DOHH2 (cell line): Measurements from ENCODE around the gene JAG2.
"Not testable (repeated sequence)": the region's sequence is repeated elsewhere in the genome, so short reads cannot be mapped to it uniquely, and the experiment has no call there.

Experiments
- H3F3A ChIP-seq: fragments of 200-600 bp; sonication (generic), shearing (Covaris generic); 2 replicates; pipeline ENCODE4 v1.6.0; 2016; ENCODE audit warnings: antibody characterized with exemption, mild to moderate bottlenecking; ENCODE audit not compliant: control insufficient read depth, insufficient read depth
- H3K27ac ChIP-seq: fragments of 200-600 bp; sonication (generic); 2 replicates; pipeline ENCODE4 v1.5.1; 2014; ENCODE audit warnings: low read depth, mild to moderate bottlenecking, low read length, moderate library complexity
- H3K27me3 ChIP-seq: fragments of 200-600 bp; sonication (generic); 2 replicates; pipeline ENCODE4 v1.6.1; 2014; ENCODE audit warnings: mild to moderate bottlenecking, low read length, mixed read lengths; ENCODE audit not compliant: control insufficient read depth
- H3K36me3 ChIP-seq: fragments of 200-600 bp; sonication (generic); 2 replicates; pipeline ENCODE4 v1.6.1; 2014; ENCODE audit warnings: mild to moderate bottlenecking, low read length, moderate library complexity, mixed read lengths; ENCODE audit not compliant: control insufficient read depth
- H3K4me1 ChIP-seq: fragments of 200-600 bp; sonication (generic); 2 replicates; pipeline ENCODE4 v1.6.1; 2014; ENCODE audit warnings: mild to moderate bottlenecking, low read length, mixed read lengths; ENCODE audit not compliant: control insufficient read depth
- H3K4me2 ChIP-seq: fragments of 200-600 bp; sonication (generic); 2 replicates; pipeline ENCODE4 v1.6.0; 2014; ENCODE audit warnings: mild to moderate bottlenecking, low read length, moderate library complexity
- H3K4me3 ChIP-seq: fragments of 200-600 bp; sonication (generic); 2 replicates; pipeline ENCODE4 v1.5.1; 2014; ENCODE audit warnings: mild to moderate bottlenecking, low read length, mixed read lengths
- H3K79me2 ChIP-seq: fragments of 200-600 bp; sonication (generic); 2 replicates; pipeline ENCODE4 v1.6.1; 2014; ENCODE audit warnings: mild to moderate bottlenecking, low read length, mixed read lengths; ENCODE audit not compliant: control insufficient read depth
- H3K9me2 ChIP-seq: fragments of 200-600 bp; sonication (generic); replicated peaks from 2 replicates; pipeline ENCODE4 v1.6.1; 2014; ENCODE audit warnings: mild to moderate bottlenecking, low read length, mixed read lengths; ENCODE audit not compliant: control insufficient read depth
- H3K9me3 ChIP-seq: fragments of 200-600 bp; sonication (generic); 2 replicates; pipeline ENCODE4 v1.6.1; 2014; ENCODE audit warnings: antibody characterized with exemption, low read length, mixed read lengths; ENCODE audit not compliant: control insufficient read depth, insufficient read depth
- H4K20me1 ChIP-seq: fragments of 200-600 bp; sonication (generic); 2 replicates; pipeline ENCODE4 v1.6.0; 2014; ENCODE audit warnings: low read depth, mild to moderate bottlenecking, antibody characterized with exemption, low read length, moderate library complexity; ENCODE audit not compliant: control insufficient read depth, insufficient read depth
- CTCF ChIP-seq: fragments of 200-600 bp; sonication (generic); IDR thresholded peaks from one replicate; pipeline ENCODE4 v1.5.1; 2014; ENCODE audit warnings: antibody characterized with exemption, mild to moderate bottlenecking, low read depth, low read length; ENCODE audit not compliant: poor library complexity, severe bottlenecking
- EZH2phosphoT487 ChIP-seq: fragments of 200-600 bp; sonication (generic); IDR thresholded peaks from 2 replicates; pipeline ENCODE4 v1.6.1; 2017; ENCODE audit warnings: borderline replicate concordance, mild to moderate bottlenecking, antibody characterized with exemption, low read length, moderate library complexity, mixed read lengths

Gene JAG2

GRCh38 chr14:105117257-105117646, 51.3 kb downstream of the JAG2 start:
- H3K9me3 ChIP-seq, result peaks cover 3% of the 10 kb centered on the region
- TF ChIP-seq CTCF (no peak), EZH2phosphoT487 (no peak)
- H3K4me3 ChIP-seq, result no peak overlapping the region
- no peak overlapping the region for H3K27ac ChIP-seq
- no peak overlapping the region for H3K4me2 ChIP-seq
- H3K9me2 ChIP-seq, result no peaks in the 10 kb centered on the region
- H4K20me1 ChIP-seq, result no peaks in the 10 kb centered on the region
- H3K27me3 ChIP-seq, result peaks cover 24% of the 10 kb centered on the region; the same call in 1 of the 2 replicates
- no peaks in the 10 kb centered on the region for H3K4me1 ChIP-seq
- no peaks in the 10 kb centered on the region for H3F3A ChIP-seq
- no peaks in the 10 kb centered on the region for H3K79me2 ChIP-seq
- no peaks in the 10 kb centered on the region for H3K36me3 ChIP-seq

DNA sequence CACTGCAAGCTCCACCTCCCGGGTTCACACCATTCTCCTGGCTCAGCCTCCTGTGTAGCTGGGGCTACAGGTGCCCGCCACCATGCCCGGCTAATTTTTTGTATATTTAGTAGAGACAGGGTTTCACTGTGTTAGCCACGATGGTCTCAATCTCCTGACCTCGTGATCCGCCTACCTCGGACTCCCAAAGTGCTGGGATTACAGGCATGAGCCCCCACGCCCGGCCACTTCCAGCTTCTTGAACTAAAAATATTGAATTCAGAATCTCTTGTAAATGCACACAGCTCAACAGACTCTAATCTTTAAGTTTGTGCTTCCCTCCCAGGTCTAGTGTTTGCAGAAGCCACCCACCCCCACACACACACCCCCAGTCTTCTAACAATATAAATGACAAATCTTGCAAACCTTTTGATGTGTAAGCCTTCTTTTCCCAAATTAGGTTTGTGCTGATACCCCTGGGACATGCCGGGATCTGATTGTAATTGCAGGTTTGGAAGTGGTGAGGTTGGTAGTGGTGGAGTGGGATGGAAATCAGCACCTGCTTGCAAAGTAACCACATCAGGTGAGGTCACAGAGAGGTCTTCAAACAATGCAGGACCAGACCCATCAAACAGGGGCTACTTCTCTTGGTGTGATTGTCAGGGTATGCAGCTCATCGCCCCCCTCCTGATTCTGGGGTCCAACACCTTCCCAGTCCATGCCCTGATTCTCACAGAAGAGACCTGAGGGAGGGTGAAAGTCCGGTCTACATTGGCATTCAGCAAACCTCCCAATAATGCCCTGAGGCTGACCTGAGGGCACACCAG, 51.9 kb downstream of the JAG2 start:
- no peaks in the 10 kb centered on the region for H3K4me1 ChIP-seq
- no peaks in the 10 kb centered on the region for H3K79me2 ChIP-seq
- H3K27ac ChIP-seq, result no peak overlapping the region
- no peak overlapping the region for H3K4me3 ChIP-seq
- no peaks in the 10 kb centered on the region for H3K9me2 ChIP-seq
- H4K20me1 ChIP-seq, result no peaks in the 10 kb centered on the region
- no peak for TF ChIP-seq EZH2phosphoT487
- no peak for TF ChIP-seq CTCF
- H3K9me3 ChIP-seq, result no peaks in the 10 kb centered on the region
- H3K4me2 ChIP-seq, result no peak overlapping the region
- H3K27me3 ChIP-seq, result peaks cover 21% of the 10 kb centered on the region; the same call in 1 of the 2 replicates
- H3K36me3 ChIP-seq, result no peaks in the 10 kb centered on the region
- no peaks in the 10 kb centered on the region for H3F3A ChIP-seq

DNA sequence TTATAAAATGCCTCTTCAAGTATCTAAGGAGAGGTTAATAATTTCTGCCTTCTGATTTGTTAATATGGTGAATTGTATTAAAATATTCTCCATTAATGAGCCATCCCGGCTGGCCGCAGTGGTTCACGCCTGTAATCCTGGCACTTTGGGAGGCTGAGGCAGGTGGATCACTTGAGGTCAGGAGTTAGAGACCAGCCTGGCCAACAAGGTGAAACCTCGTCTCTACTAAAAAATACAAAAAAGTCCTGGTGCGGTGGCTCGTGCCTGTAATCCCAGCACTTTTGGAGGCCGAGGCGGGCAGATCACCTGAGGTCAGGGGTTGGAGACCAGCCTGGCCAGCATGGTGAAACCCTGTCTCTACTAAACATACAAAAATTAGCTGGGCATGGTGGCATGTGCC, 59.3 kb downstream of the JAG2 start:
- H3K27ac ChIP-seq, H3K36me3 ChIP-seq, H3F3A ChIP-seq, H3K9me2 ChIP-seq, H3K4me1 ChIP-seq, H3K79me2 ChIP-seq, H4K20me1 ChIP-seq, H3K4me3 ChIP-seq, H3K4me2 ChIP-seq, H3K9me3 ChIP-seq: not testable (repeated sequence)
- H3K27me3 ChIP-seq, result peaks cover 17% of the 10 kb centered on the region

DNA sequence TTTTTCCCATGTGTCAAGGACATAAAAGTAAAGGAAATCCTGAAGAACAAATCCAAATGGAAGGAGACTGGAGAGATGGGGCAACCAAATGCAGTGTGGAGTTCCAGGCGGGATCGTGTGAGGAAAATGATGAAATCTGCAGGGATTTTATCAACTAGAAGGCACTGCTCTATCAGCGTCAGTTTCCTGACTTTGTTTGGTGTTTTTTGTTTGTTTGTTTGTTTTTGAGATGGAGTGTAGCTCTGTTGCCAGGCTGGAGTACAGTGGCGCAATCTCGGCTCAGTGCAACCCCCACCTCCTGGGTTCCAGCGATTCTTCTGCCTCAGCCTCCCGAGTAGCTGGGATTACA, 60.1 kb downstream of the JAG2 start:
- Histone ChIP-seq H3K27ac (no peak overlapping the region), H3K4me1 (peaks cover 4% of the 10 kb centered on the region; the same call in 1 of the 2 replicates), H3K4me2 (no peak overlapping the region), H3K9me2 (no peaks in the 10 kb centered on the region), H3K27me3 (peaks cover 25% of the 10 kb centered on the region), H3K36me3 (no peaks in the 10 kb centered on the region), H4K20me1 (no peaks in the 10 kb centered on the region), H3F3A (no peaks in the 10 kb centered on the region), H3K9me3 (no peaks in the 10 kb centered on the region), H3K4me3 (no peak overlapping the region), H3K79me2 (no peaks in the 10 kb centered on the region)
- no peak for TF ChIP-seq EZH2phosphoT487
